Adrenal gland (tissue), 5 donors: ENCODE data around the gene TEX29.

Experiments
- CTCF ChIP-seq, 6 experiments: fragments of 450-650 bp in 4 of 6; fragments of 200-600 bp in 2 of 6; sonication (generic) in 1 of 6; IDR thresholded peaks; 1 replicate in 5 of 6; 2 replicates in 1 of 6; pipeline versions ENCODE4 v1.5.1 to v1.8.0; 2016 to 2021; ENCODE audit warnings: antibody characterized with exemption in 6 of 6, mild to moderate bottlenecking in 2 of 6, moderate library complexity in 1 of 6
- POLR2A ChIP-seq, 2 donors: fragments of 450-650 bp; IDR thresholded peaks; one replicate each; pipeline ENCODE4 v1.6.1; 2017; ENCODE audit warnings: antibody characterized with exemption in 2 of 2, mild to moderate bottlenecking in 2 of 2, moderate library complexity in 1 of 2
- donor health status: DM: no; HTN: no; CAD: no.

GRCh38 chr13:111359930-111360329 lies 39.5 kb downstream of the TEX29 start:
- TF ChIP-seq POLR2A (IDR thresholded peaks at IDR 0.05) (no peak), CTCF (IDR thresholded peaks at IDR 0.05) (no peak)
